GM12891 (cell line): ENCODE results near the gene GPRC5B.

Experiments used
- POLR2A ChIP-seq: IDR thresholded peaks from 2 replicates; pipeline ENCODE4 v1.6.1; 2011; ENCODE audit warnings: low read depth, low read length, control low read depth
- POLR2AphosphoS5 ChIP-seq: IDR thresholded peaks from 2 replicates; pipeline ENCODE4 v1.6.1; 2011; ENCODE audit warnings: low read depth, low read length, control low read depth
- SPI1 ChIP-seq: IDR thresholded peaks from 2 replicates; pipeline ENCODE4 v1.6.1; 2011; ENCODE audit warnings: low read depth, low read length, control low read depth
- TAF1 ChIP-seq: IDR thresholded peaks from 2 replicates; pipeline ENCODE4 v1.6.1; 2011; ENCODE audit warnings: low read depth, low read length, control low read depth

- no peak for TF ChIP-seq POLR2AphosphoS5
- no peak for TF ChIP-seq POLR2A
- TF ChIP-seq TAF1: no peak
- TF ChIP-seq SPI1: no peak
Observed at GRCh38 chr16:19878757-19879156, 5.9 kb downstream of the GPRC5B start.
